Activated naive CD8-positive, alpha-beta T cell (primary cell): ENCODE data around the gene GBE1.

Experiments
- H3K27ac Mint-ChIP-seq: one replicate; pipeline ENCODE4 v1.8.0; 2021; ENCODE audit warnings: mixed read lengths
- H3K27me3 Mint-ChIP-seq: one replicate; pipeline ENCODE4 v1.8.0; 2021; ENCODE audit warnings: mixed read lengths
- H3K36me3 Mint-ChIP-seq: one replicate; pipeline ENCODE4 v1.8.0; 2021; ENCODE audit warnings: mixed read lengths
- H3K4me1 Mint-ChIP-seq: one replicate; pipeline ENCODE4 v1.8.0; 2021; ENCODE audit warnings: low read depth, mixed read lengths
- H3K4me3 Mint-ChIP-seq: one replicate; pipeline ENCODE4 v1.8.0; 2021; ENCODE audit warnings: mild to moderate bottlenecking, mixed read lengths
- H3K9me3 Mint-ChIP-seq: one replicate; pipeline ENCODE4 v1.8.0; 2021; ENCODE audit warnings: low read depth, mixed read lengths

Gene GBE1

DNA sequence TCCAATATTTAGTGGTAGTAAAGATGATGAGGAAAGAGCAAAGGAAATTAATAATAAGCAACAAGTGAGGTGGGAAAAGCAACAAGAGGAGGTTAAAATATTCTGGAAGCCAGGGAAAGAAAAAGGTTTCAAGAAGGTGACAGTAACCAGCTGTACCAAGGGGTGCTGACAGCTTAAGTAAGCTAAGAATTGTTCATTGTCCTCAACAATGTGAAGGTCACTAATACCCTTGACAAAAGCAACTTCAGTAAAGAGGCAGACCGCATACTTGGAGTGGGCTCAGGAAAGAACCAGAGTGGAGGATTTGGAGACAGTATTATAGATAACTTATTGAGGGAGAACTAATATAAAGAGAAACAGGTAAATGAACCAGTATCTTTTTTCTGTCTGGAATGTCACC, 116.2 kb downstream of the GBE1 start:
- Mint-ChIP-seq H3K27ac (no peak overlapping the region), H3K36me3 (peaks cover 2% of the 10 kb centered on the region), H3K27me3 (no peaks in the 10 kb centered on the region), H3K4me3 (no peak overlapping the region), H3K4me1 (no peaks in the 10 kb centered on the region), H3K9me3 (no peaks in the 10 kb centered on the region)

GRCh38 chr3:81643721-81644120, 117.7 kb downstream of the GBE1 start:
- Mint-ChIP-seq H3K9me3 (no peaks in the 10 kb centered on the region), H3K36me3 (peaks cover 3% of the 10 kb centered on the region), H3K4me3 (no peak overlapping the region), H3K27me3 (no peaks in the 10 kb centered on the region), H3K4me1 (no peaks in the 10 kb centered on the region), H3K27ac (no peak overlapping the region)

GRCh38 chr3:81638480-81638879, 123.0 kb downstream of the GBE1 start:
- Mint-ChIP-seq H3K27ac (no peak overlapping the region), H3K27me3 (no peaks in the 10 kb centered on the region), H3K36me3 (peaks cover 8% of the 10 kb centered on the region), H3K4me3 (no peak overlapping the region), H3K4me1 (no peaks in the 10 kb centered on the region), H3K9me3 (no peaks in the 10 kb centered on the region)

- no peak overlapping the region for H3K27ac Mint-ChIP-seq
- H3K27me3 Mint-ChIP-seq, result no peaks in the 10 kb centered on the region
- peaks cover 26% of the 10 kb centered on the region for H3K36me3 Mint-ChIP-seq
- H3K4me3 Mint-ChIP-seq, result no peak overlapping the region
- no peaks in the 10 kb centered on the region for H3K4me1 Mint-ChIP-seq
- H3K9me3 Mint-ChIP-seq, result no peaks in the 10 kb centered on the region
Measured at GRCh38 chr3:81632659-81633058, 128.8 kb downstream of the GBE1 start.

DNA sequence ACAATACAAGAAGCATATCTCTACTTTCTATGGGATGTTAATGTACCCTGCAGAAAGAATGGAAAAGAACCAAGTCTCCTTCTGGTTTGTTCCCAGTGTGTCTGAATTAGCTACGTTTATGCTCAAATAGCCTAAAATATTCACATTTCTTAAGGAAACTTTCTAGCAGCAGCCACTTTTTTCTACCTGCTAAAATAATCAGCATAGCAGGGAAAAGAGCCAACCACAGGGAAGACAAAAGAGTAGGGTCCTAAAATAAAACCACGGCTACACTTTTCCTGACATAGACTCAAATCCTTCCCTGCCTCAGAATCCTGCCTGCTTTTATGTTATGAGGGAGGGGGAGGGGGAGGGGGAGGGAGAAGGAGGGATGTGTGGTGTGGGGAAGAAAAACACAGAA, 136.7 kb downstream of the GBE1 start:
- no peaks in the 10 kb centered on the region for H3K4me1 Mint-ChIP-seq
- no peaks in the 10 kb centered on the region for H3K27me3 Mint-ChIP-seq
- H3K36me3 Mint-ChIP-seq, result peaks cover 7% of the 10 kb centered on the region
- H3K27ac Mint-ChIP-seq, result no peak overlapping the region
- H3K4me3 Mint-ChIP-seq, result no peak overlapping the region
- no peaks in the 10 kb centered on the region for H3K9me3 Mint-ChIP-seq

- H3K4me3 Mint-ChIP-seq, result no peak overlapping the region
- peaks cover 6% of the 10 kb centered on the region for H3K36me3 Mint-ChIP-seq
- H3K9me3 Mint-ChIP-seq, result no peaks in the 10 kb centered on the region
- H3K4me1 Mint-ChIP-seq, result no peaks in the 10 kb centered on the region
- H3K27ac Mint-ChIP-seq, result no peak overlapping the region
- H3K27me3 Mint-ChIP-seq, result no peaks in the 10 kb centered on the region
Measured at GRCh38 chr3:81622395-81622794, 139.1 kb downstream of the GBE1 start.

DNA sequence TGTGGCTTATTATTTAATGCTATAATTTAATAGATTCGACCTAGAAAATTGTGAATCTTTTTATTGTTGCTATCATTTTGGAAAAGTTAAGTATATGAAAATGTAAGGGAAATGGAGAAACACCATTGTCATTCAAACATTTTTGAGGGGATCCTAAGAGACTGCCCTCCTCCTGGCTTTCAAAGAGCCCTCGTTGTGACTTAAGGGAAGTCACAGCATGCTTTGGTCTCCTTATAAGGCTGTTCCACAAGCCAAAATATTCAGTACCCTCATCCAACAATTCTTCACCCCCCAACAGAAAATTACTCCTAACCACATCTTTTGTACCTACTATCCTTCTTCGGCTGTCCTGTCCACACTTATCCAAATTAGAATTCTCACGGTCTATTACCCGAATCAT, 140.2 kb downstream of the GBE1 start:
- Mint-ChIP-seq H3K9me3 (no peaks in the 10 kb centered on the region), H3K36me3 (peaks cover 6% of the 10 kb centered on the region), H3K4me3 (no peak overlapping the region), H3K4me1 (no peaks in the 10 kb centered on the region), H3K27me3 (no peaks in the 10 kb centered on the region), H3K27ac (no peak overlapping the region)

GRCh38 chr3:81620849-81621248, 140.6 kb downstream of the GBE1 start:
- Mint-ChIP-seq H3K9me3 (no peaks in the 10 kb centered on the region), H3K4me3 (no peak overlapping the region), H3K36me3 (peaks cover 9% of the 10 kb centered on the region), H3K27me3 (no peaks in the 10 kb centered on the region), H3K4me1 (no peaks in the 10 kb centered on the region), H3K27ac (no peak overlapping the region)

DNA sequence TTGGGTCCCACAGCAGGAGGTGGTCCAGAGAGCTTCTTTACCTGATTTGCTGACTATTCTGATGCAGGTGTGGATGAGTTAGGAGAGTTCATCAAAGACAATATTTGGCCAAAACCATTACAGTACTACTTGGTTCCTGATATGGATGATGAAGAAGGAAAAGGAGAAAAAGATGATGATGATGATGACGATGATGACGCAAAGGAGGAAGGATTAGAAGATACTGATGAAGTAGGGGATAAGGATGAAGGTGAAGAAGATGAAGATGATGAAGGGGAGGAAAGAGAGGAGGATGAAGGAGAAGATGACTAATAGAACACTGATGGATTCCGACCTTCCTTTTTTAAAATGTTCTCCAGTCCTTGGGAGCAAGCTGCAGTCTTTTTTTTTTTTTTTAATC, 148.7 kb downstream of the GBE1 start:
- Mint-ChIP-seq H3K4me3 (no peak overlapping the region), H3K36me3 (peaks cover 12% of the 10 kb centered on the region), H3K27me3 (no peaks in the 10 kb centered on the region), H3K27ac (no peak overlapping the region), H3K9me3 (no peaks in the 10 kb centered on the region), H3K4me1 (no peaks in the 10 kb centered on the region)

- H3K9me3 Mint-ChIP-seq, result no peaks in the 10 kb centered on the region
- H3K4me1 Mint-ChIP-seq, result no peaks in the 10 kb centered on the region
- no peak overlapping the region for H3K27ac Mint-ChIP-seq
- peaks cover 2% of the 10 kb centered on the region for H3K36me3 Mint-ChIP-seq
- no peak overlapping the region for H3K4me3 Mint-ChIP-seq
- no peaks in the 10 kb centered on the region for H3K27me3 Mint-ChIP-seq
Measured at GRCh38 chr3:81602781-81603180, 158.7 kb downstream of the GBE1 start.

DNA sequence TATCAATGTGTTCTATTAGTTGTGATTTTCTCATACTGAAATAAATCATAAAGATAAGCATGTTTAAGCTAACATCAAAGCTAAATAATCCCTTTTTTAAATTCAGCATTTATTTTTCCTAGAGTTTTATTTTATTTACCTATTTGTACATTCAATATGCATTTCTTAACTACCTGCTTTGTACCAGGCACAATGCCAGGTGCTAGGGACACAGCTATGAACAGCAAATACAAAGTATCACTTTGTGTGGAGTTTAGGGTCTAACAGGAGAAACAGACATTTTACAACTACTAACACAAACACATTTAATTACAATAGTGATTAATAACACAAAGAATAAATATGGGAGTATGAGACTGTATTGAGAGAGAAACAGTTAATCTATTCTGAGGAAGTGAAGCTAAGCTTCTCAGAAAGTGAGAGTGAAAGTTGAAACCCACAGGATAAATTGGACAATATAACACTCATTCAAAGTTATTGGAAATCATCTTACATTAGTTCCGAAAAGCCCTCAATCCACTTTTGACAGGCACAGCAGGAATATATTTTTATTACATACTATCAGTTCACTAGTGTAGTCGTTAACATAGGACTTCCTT, 159.6 kb downstream of the GBE1 start:
- Mint-ChIP-seq H3K4me1 (no peaks in the 10 kb centered on the region), H3K27ac (no peak overlapping the region), H3K4me3 (no peak overlapping the region), H3K36me3 (peaks cover 2% of the 10 kb centered on the region), H3K27me3 (no peaks in the 10 kb centered on the region), H3K9me3 (no peaks in the 10 kb centered on the region)

DNA sequence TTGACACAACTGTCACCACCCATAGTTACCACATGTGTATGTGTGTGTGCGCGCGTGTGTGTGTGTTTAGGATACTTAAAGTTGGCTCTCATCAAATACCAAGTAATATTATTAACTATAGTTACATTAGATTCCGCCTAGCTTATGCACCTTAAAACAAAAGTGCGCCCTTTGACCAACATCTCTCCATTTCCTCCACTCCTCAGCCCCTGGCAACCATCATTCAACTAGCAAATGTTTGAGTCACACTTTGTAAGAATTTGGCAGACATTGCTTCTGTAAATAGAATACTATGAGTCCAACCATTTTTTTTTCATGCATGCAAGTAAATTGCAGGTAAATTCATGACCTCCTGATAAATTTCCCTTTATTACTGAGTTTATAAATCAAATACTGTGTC, 169.3 kb downstream of the GBE1 start:
- Mint-ChIP-seq H3K27me3 (no peaks in the 10 kb centered on the region), H3K9me3 (no peaks in the 10 kb centered on the region), H3K27ac (no peak overlapping the region), H3K4me3 (no peak overlapping the region), H3K4me1 (no peaks in the 10 kb centered on the region), H3K36me3 (peaks cover 6% of the 10 kb centered on the region)

DNA sequence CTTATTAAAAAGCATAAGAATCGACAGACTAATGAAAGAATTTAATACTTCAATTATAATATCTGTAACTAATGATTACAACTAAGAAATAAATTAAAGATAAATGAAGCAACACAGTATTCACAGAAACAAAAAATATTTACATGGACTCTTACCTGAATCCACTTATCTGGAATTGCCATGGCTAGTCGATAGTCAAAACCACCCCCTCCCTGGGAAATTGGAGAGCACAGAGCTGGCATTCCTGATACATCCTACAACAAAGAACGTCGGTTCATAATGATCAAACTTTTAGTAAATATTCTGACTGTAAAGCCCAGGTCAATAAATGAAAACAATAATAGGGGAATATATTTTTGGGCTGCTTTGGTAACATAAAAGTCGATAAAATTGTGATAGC, 175.5 kb downstream of the GBE1 start:
- no peak overlapping the region for H3K4me3 Mint-ChIP-seq
- no peaks in the 10 kb centered on the region for H3K27me3 Mint-ChIP-seq
- H3K27ac Mint-ChIP-seq, result no peak overlapping the region
- no peaks in the 10 kb centered on the region for H3K9me3 Mint-ChIP-seq
- H3K36me3 Mint-ChIP-seq, result peaks cover 5% of the 10 kb centered on the region
- no peaks in the 10 kb centered on the region for H3K4me1 Mint-ChIP-seq

DNA sequence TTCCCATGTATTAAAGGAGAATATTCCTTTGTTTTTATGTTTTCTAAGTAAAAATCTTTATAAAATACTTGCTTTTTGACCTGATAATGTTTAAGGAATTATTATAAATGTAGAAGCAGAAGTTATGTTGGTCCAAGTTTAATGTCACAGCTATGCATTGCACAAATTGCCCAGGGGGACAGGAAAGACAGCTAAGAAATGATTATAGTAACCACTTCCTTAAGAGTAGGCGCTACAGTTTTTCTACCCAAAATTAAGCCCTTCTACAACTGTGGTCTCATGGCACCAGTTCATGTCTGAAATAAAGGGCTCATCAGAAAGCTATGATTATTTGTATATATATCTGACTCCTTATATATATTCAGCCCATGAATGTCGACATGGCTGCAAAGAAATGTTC, 176.4 kb downstream of the GBE1 start:
- no peak overlapping the region for H3K27ac Mint-ChIP-seq

DNA sequence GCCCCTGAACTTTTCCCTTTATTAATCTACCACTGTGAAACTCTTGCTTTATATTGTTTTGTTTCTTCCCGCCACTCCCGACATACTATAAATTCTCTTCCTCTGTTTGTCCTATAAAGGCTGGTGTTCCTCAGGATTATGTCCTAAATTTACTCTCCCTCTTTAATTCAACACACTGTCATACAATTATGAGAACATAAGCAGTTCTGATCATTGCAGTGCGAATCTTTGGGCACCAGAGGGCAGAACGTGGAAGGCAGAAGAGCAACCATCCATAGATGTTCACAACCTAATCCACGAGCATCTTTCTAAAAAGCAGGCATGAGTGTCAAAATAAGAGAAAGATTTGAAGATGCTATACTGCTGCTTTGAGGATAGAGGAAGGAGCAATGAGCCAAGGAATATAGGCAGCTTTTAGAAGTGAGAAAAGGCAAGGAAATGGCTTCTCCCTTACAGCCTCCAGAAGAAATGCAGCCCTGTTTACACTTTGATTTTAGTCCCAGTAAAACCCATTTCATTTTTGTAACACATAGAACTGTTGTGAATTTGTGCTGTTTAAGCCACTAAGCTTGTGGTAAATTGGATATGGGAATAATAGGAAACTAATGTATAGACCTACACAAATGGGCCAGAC, 179.4 kb downstream of the GBE1 start:
- H3K9me3 Mint-ChIP-seq, result no peaks in the 10 kb centered on the region
- H3K36me3 Mint-ChIP-seq, result peaks cover 6% of the 10 kb centered on the region
- no peak overlapping the region for H3K4me3 Mint-ChIP-seq
- no peaks in the 10 kb centered on the region for H3K27me3 Mint-ChIP-seq
- no peak overlapping the region for H3K27ac Mint-ChIP-seq
- no peaks in the 10 kb centered on the region for H3K4me1 Mint-ChIP-seq

More for the DNA sequence above, 176.4 kb downstream of the GBE1 start:
- Mint-ChIP-seq H3K36me3 (peaks cover 4% of the 10 kb centered on the region), H3K27me3 (no peaks in the 10 kb centered on the region), H3K9me3 (no peaks in the 10 kb centered on the region), H3K4me3 (no peak overlapping the region), H3K4me1 (no peaks in the 10 kb centered on the region)

DNA sequence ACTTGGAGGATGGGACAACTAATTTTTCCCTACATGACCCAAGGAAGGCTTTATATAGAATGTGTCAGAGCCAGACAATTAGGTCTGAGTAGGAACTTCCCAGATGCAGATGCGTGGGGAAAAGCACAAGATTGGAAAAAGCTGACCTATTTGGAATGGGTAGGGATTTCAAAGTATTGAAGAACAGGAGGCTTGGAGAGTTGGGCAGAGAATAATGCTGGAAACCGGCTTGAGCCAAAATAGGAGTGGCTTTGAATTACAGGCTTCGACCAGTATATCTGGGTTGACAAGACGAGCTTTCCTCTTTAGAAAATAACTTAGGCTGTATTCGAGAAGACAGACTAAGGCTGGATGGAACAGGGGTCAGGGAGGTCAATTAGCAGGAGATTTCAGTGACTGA, 181.1 kb downstream of the GBE1 start:
- Mint-ChIP-seq H3K9me3 (no peaks in the 10 kb centered on the region), H3K36me3 (peaks cover 4% of the 10 kb centered on the region), H3K4me3 (no peak overlapping the region), H3K27ac (no peak overlapping the region), H3K4me1 (no peaks in the 10 kb centered on the region), H3K27me3 (no peaks in the 10 kb centered on the region)
